SIG-M5 (cell line): ENCODE data around the gene SEMA4D.

ENCODE experiments used
- DNase-seq: peaks from one replicate; lab custom pipeline; 2025; lab: John Stamatoyannopoulos, UW

The SEMA4D gene

DNA sequence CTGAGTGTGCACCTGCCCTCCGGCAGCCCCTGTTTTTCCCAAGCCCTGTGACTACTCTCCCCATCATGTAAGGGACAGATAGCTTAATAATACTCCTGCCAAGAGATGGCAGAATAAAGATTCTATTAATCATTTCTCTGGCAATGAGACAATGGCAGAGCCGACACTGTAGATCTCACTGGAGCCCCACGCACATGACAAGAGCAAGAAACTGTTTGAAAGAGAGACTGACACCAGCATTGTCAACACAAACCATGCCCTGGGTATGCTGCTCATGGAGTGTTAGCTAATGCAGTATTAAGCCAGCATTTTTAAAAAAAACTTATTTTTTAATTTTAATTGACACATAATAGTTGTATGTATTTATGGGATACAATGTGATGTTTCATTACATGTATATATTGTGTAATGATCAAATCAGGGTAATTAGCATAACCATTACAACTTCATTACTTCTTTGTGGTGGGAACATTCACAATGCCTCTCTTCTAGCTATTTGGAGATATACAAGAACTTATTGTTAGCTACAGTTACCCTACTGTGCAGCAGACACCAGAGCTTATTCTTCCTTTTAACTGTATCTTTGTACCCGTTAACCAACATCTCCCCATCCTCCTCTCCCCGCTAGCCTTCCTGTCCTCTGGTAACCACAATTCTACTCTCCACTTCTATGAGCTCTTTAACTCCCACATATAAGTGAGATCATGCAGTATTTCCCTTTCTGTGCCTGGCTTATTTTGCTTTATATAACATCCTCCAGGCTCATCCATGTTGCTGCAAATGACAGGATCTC is 31.5 kb upstream of the SEMA4D start:
- DNase-seq, result no peak

DNA sequence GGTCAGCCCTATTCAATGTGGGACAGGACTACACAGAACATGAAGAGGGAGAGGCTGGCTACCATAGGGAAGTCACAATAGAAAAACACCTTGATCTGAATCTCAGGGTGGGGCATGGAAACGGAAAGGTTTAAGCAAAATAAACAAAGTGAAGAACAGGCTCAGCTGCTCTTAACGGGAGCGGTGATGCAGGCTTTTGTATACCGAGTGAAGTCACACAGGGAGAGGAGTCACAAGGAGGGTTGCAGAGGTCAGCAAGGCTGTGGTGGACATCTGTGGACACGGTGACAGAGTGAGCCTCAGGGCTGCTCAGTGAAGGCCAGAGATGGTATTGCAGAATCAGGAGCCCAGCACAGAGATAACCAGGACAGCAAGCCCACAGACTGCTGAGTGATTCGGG is 30.6 kb upstream of the SEMA4D start:
- DNase-seq, result no peak

- no peak for DNase-seq
Observed at GRCh38 chr9:89528131-89528530, 30.2 kb upstream of the SEMA4D start.

- peak; percentile 30 for DNase-seq
Observed at GRCh38 chr9:89527084-89527483, 29.2 kb upstream of the SEMA4D start.

GRCh38 chr9:89526667-89527066 is 28.8 kb upstream of the SEMA4D start:
- DNase-seq, result no peak

DNA sequence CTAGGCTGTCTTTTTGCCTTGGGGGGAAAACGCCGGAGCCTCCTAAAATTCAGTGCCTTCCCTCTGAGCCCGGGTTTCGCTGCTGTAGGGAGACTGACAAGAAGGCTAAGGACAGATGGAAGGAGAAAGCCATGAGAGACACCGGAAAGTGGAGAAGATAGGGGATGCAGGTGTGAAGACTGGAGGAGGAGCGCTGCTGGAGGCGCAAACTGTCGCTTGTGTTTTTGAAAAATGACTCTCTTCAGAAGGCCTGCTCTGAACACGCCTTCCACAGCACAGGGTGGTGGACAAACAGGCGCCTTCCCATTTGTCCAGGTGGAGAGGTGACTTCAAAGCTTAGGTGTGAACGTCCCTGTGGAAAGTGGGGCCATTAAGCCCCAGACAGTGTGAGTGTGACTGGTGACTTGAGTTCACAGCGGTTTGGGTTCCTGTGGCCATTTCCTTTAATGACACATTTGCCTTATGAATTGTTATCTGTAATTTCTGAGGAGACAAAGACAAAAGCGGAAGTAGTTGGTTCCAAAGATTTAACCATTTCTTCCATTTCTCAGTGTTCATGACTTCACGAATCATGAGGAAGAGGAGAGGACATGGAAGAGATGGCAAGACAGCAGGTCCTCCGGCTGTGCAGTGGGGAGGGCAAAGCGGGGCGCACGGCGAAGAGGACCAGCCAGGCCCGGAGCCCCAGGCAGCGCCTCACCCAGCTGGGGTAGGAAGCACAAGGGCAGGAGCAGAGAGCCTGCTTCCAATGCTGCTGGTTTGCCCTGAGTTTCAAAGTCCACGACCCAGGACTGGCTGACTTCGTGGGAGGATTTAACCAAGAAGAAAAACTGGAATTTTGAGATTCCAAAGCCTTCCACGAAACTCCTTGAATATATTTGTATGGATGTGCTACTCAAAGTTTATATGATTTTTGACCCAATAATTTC is 27.8 kb upstream of the SEMA4D start:
- no peak for DNase-seq

DNA sequence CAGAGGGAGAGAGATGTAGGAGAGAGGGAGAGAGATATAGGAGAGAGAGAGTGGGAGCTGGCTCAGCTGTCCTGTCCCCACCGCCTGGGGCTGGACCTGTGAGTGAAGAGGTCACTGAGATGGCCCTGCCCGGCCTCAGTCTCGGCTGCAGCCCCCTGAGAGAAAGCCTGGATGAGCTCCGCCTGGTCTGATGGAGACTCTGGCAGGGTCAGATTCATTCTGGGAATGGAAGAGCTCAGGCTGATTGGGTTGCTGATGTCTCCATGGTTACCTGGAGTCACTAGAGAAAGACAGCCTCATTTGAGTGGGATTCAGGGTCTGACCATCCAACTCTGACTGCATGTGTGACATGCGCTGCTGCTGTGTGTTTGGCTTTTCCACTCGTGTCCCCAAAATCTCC is 27.1 kb upstream of the SEMA4D start:
- DNase-seq, result no peak

GRCh38 chr9:89523948-89524347 is 26.0 kb upstream of the SEMA4D start:
- no peak for DNase-seq

DNA sequence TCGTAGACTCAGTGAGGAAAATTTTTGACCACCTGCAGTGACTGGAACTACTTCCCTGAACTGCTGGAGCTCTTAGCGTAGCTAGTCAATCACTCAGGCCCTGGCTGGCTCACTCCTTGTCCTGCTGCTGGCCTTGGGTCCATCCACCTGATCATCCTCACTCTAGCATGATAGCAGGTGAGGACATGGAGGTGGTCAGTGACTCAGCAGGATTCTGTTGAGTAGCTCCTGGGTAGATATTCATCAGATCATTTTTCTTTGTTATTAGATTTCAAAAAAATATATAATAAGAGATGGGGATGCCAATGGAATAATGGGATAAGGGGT is 25.0 kb upstream of the SEMA4D start:
- no peak for DNase-seq

GRCh38 chr9:89522261-89522958 is 24.5 kb upstream of the SEMA4D start:
- DNase-seq, result peak; percentile 72

DNA sequence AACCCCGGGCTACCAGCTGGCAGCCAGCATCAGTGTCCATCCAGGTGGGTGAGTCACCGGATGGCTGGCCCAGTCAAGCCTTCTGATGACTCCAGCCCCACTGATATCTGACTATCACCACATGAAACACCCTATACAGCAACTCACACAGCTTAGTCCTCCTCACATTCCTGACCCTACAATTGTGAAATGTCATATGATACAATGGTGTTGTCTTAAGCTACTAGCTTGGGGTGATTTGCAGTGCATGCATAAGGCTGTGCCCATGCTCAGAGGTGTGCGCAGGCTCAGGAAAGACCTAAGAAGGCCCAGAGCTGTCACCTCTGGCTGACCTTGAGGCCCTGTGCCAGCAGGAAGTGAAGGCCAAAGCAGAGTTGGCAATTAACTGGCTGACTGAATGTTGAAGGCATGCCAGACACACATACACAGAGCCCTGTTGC is 21.5 kb upstream of the SEMA4D start:
- no peak for DNase-seq

DNA sequence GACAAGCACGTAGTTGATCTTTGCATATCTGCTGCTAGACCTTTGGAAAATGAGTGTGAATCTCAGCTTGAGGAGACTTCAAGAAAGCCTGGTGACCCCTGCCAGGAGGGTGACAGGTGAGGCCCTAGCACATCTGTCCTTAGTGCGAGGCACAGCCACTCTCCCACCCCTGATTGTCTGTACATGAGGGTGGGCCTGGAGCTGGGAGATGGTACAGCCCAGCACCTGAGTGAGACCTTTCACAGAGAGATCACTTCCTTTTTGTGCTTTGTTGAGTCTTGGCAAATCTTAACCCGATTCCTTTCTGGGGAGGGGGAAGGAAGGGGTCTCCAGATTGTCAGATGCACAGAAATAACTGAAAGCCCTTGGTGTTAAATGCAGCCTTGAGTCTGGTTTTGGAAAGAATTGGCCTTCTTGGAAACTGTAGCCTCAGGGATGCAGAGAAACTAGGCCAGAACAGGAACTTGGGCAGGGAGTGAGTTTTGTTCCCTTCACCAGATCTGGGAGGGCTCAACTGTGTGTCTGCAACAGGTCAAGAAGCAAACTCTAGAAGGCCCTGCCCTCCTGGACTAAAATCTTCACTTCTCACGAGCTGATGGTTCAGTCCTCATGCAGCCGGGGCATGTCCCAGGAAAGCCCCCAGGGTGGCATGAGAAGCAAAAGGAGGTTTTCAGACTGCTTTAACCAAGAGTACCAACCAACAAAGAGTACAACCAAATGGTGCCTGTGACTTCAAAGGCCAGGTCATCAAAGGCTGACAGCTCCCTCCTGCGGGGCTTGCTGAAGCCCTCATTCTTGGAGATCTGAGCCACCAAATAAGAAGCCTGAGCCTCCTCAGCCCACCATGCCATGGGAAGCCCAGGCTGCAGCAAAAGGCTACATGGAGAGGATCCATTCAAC is 20.8 kb upstream of the SEMA4D start:
- DNase-seq, result no peak

- DNase-seq, result no peak
Observed at GRCh38 chr9:89515416-89515815, 17.5 kb upstream of the SEMA4D start.

DNA sequence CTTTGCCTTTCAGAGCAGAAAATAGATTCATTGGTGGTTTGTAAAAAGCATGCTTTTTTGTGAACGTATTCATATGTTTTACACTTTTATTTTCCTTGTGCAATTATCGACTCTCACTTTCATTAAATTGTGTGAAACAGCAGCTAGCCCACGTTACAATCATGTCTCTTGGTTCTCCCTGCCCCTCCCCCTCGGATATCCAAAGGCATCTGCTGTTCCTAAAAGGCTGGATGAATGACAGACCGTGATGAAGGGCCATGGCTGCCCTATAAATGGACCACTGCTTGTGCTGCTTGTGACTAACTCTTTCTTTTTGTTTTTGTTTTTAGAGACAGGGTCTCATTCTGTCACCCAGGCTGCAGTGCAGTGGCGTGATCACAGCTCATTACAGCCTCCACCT is 17.0 kb upstream of the SEMA4D start:
- no peak for DNase-seq

- DNase-seq, result no peak
Observed at GRCh38 chr9:89514337-89514736, 16.4 kb upstream of the SEMA4D start.

GRCh38 chr9:89513837-89514236 is 15.9 kb upstream of the SEMA4D start:
- DNase-seq, result no peak

- DNase-seq, result no peak
Observed at GRCh38 chr9:89512382-89512781, 14.5 kb upstream of the SEMA4D start.

- no peak for DNase-seq
Observed at GRCh38 chr9:89508951-89509615, 11.2 kb upstream of the SEMA4D start.

DNA sequence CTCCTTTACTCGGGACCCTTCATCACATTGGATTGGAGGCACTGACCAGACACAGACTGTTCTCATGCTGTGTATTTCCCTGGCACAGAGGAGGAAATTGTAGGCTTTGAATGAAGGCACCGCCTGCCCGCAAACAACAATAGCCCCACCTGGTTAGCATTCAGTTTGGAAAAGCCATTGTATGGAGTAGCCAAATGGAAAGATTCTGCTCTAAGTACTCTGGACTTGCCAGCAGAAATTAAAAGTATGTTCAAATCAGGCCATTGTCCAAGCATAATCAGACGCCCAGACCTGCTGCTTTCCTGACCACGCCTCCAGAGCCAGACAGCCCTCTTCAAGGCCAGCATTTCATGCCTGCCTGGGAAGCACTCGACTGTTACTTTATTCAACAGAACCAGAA is 8.0 kb upstream of the SEMA4D start:
- no peak for DNase-seq

GRCh38 chr9:89505048-89505447 is 7.1 kb upstream of the SEMA4D start:
- no peak for DNase-seq

GRCh38 chr9:89502671-89503070 is 4.8 kb upstream of the SEMA4D start:
- no peak for DNase-seq
